ENCODE measurements around the gene GALNT11.
"Not testable (repeated sequence)": the region's sequence is repeated elsewhere in the genome, so short reads cannot be mapped to it uniquely, and the experiment has no call there.

The GALNT11 gene

GRCh38 chr7:152025077-152025936, at the start of gene GALNT11:
GALNT11 (plus strand) TSS chr7:152025674; CDS start chr7:152094228, 68,554 bp downstream.
- peak; percentile 83 for DNase-seq (ENCODE audit: low spot score)

GRCh38 chr7:151978616-151979015, 46.9 kb upstream of the GALNT11 start:
- DNase-seq (ENCODE audit: low spot score): no peak

- no peak for DNase-seq (ENCODE audit: low spot score)
These were observed 44.3 kb upstream of the GALNT11 start for GRCh38 chr7:151981223-151981622.

- no peak for DNase-seq (ENCODE audit: low spot score)
These were observed 42.7 kb upstream of the GALNT11 start for GRCh38 chr7:151982806-151983205.

- DNase-seq (ENCODE audit: low spot score): no peak
These were observed 40.9 kb upstream of the GALNT11 start for GRCh38 chr7:151984612-151985011.

GRCh38 chr7:151987748-151988529, 37.5 kb upstream of the GALNT11 start:
- no peak for DNase-seq (ENCODE audit: low spot score)

GRCh38 chr7:151992375-151992774, 33.1 kb upstream of the GALNT11 start:
- peak; percentile 26 for DNase-seq (ENCODE audit: low spot score)

- no peak for DNase-seq (ENCODE audit: low spot score)
These were observed 31.3 kb upstream of the GALNT11 start for GRCh38 chr7:151993977-151994676.

- no peak for DNase-seq (ENCODE audit: low spot score)
These were observed 25.9 kb upstream of the GALNT11 start for GRCh38 chr7:151999424-152000090.

GRCh38 chr7:152000191-152000590, 25.3 kb upstream of the GALNT11 start:
- no peak for DNase-seq (ENCODE audit: low spot score)

- no peak for DNase-seq (ENCODE audit: low spot score)
These were observed 19.1 kb upstream of the GALNT11 start for GRCh38 chr7:152006336-152006735.

GRCh38 chr7:152011860-152012259, 13.6 kb upstream of the GALNT11 start:
- no peak for DNase-seq (ENCODE audit: low spot score)

- no peak for DNase-seq (ENCODE audit: low spot score)
These were observed 12.2 kb upstream of the GALNT11 start for GRCh38 chr7:152013230-152013629.

GRCh38 chr7:152013974-152014373, 11.5 kb upstream of the GALNT11 start:
- DNase-seq (ENCODE audit: low spot score): no peak

GRCh38 chr7:152014722-152015121, 10.8 kb upstream of the GALNT11 start:
- no peak for DNase-seq (ENCODE audit: low spot score)

- no peak for DNase-seq (ENCODE audit: low spot score)
These were observed 9.9 kb upstream of the GALNT11 start for GRCh38 chr7:152015600-152015999.

GRCh38 chr7:152016947-152017346, 8.5 kb upstream of the GALNT11 start:
- no peak for DNase-seq (ENCODE audit: low spot score)

- not testable (repeated sequence) for DNase-seq (ENCODE audit: low spot score)
These were observed 7.8 kb upstream of the GALNT11 start for GRCh38 chr7:152017683-152018082.

GRCh38 chr7:152021740-152022139, 3.7 kb upstream of the GALNT11 start:
- DNase-seq (ENCODE audit: low spot score): not testable (repeated sequence)

- DNase-seq (ENCODE audit: low spot score): no peak
These were observed 740 bp downstream of the GALNT11 start for GRCh38 chr7:152025937-152026890.

Measured in CD4-positive, alpha-beta T cell treated with Interleukin-15 for 4 hours (primary cell).